Muscle of leg (tissue), 11 donors: Measurements from ENCODE around the gene SMC1A. TPM values are rescaled to one million over a fixed set of nuclear protein-coding genes. Genes with fewer than 3 reads are reported as not detected.
"Not testable (repeated sequence)": the region's sequence is repeated elsewhere in the genome, so short reads cannot be mapped to it uniquely, and the experiment has no call there.

ENCODE experiments used
- DNase-seq: peaks from one replicate; pipeline ENCODE4 v3.0.0; 2013
- H3K27ac ChIP-seq: one replicate; pipeline ENCODE4 v1.5.1; 2013; ENCODE audit warnings: mild to moderate bottlenecking, low read length, control low read depth
- H3K27me3 ChIP-seq: one replicate; pipeline ENCODE4 v1.6.1; 2013; ENCODE audit warnings: low read length; ENCODE audit not compliant: control insufficient read depth, insufficient read depth
- H3K36me3 ChIP-seq: one replicate; pipeline ENCODE4 v1.6.1; 2013; ENCODE audit warnings: low read length; ENCODE audit not compliant: control insufficient read depth, insufficient read depth
- H3K4me1 ChIP-seq: one replicate; pipeline ENCODE4 v1.6.1; 2013; ENCODE audit warnings: low read length; ENCODE audit not compliant: control insufficient read depth, insufficient read depth
- H3K4me3 ChIP-seq: one replicate; pipeline ENCODE4 v1.5.1; 2013; ENCODE audit warnings: low read length, control low read depth
- H3K9me3 ChIP-seq: replicated peaks from 2 replicates; pipeline ENCODE4 v1.6.1; 2013; ENCODE audit warnings: low read depth, low read length; ENCODE audit not compliant: control insufficient read depth
- WGBS: methylation state at CpG from one replicate; pipeline ENCODE4 v1.1.5; 2013; ENCODE audit warnings: missing lambda C conversion rate; ENCODE audit not compliant: insufficient coverage; 5-methylcytosine and 5-hydroxymethylcytosine counted together
- polyA plus RNA-seq, 8 donors: library from polyadenylated mRNA; unstranded; fragments of 120-200 nt; gene quantifications; one replicate each; pipeline versions ENCODE4 v1.2.1 to v1.2.3, GENCODE V29; 2013; ENCODE audit warnings: inconsistent platforms in 1 of 8, low replicate concordance in 1 of 8; ENCODE audit not compliant: insufficient read length in 8 of 8, insufficient read depth in 1 of 8
- total RNA-seq: library from RNA; stranded (reverse); fragments of 120-200 nt; gene quantifications from one replicate; pipeline ENCODE4 v1.2.4, GENCODE V29; 2013

SMC1A gene
- total and polyA plus RNA-seq, 9 donors: 15.5 to 73.0 (median 45.5) TPM

DNA sequence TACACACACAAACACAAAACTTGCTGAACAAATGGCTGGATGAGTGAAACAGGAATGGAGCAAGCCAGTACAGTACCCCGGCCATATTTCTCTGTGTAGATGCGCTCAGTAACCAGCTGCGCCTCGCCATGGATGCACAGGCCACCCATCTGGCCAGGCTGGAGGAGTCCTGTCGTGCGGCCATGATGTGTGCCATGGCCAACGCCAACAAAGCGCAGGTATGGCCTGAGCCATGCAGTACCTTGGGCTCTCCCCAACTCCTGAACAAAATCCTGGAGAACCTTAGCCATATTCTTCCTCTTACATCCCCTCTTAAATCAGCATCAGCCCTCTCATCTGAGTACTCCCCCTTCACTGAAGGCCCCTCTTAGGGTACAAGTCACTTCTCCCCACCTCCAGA is 7.3 kb upstream of the SMC1A start:
- DNase-seq: no peak
- no peak overlapping the region for H3K4me3 ChIP-seq
- no peaks in the 10 kb centered on the region for H3K9me3 ChIP-seq
- no peak overlapping the region for H3K27ac ChIP-seq
- H3K4me1 ChIP-seq: peaks cover 9% of the 10 kb centered on the region
- WGBS: 91% methylated on average over 8 of the region's 8 CpGs
- peaks cover 24% of the 10 kb centered on the region for H3K36me3 ChIP-seq
- H3K27me3 ChIP-seq: peaks cover 54% of the 10 kb centered on the region

- DNase-seq: no peak
- 3% methylated on average over 11 of the region's 17 CpGs for WGBS
- H3K36me3 ChIP-seq: peaks cover 2% of the 10 kb centered on the region
- H3K27ac ChIP-seq: peak within 1 kb of the TSS; percentile 93
- H3K27me3 ChIP-seq: peaks cover 18% of the 10 kb centered on the region
- peaks cover 15% of the 10 kb centered on the region for H3K4me1 ChIP-seq
- H3K4me3 ChIP-seq: peak within 1 kb of the TSS; percentile 63
- no peaks in the 10 kb centered on the region for H3K9me3 ChIP-seq
Observed at GRCh38 chrX:53422861-53423306, 430 bp upstream of the SMC1A start, which contains the start of gene RIBC1. Gene RIBC1 (plus strand): TSS chrX:53422873. CDS start chrX:53426277, 3,404 bp downstream.

DNA sequence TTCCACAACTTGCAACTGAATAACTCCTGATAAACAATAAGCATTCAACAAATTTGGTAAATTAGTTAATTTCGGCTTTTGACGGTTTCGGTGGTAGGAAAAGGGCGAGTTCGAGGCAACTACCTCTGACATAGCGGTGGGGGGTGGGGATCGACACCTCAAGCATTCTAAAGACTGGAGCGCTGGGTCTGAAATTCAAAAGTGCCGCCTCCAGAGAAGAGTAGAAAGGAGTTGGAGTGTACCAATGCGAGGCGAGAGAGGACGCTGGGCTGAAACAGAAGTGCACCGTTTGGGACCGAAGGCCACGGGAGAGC is 725 bp downstream of the SMC1A start:
- Histone ChIP-seq H3K4me3 (peak overlapping the region; percentile 63), H3K36me3 (peaks cover 2% of the 10 kb centered on the region), H3K9me3 (no peaks in the 10 kb centered on the region), H3K27ac (peak overlapping the region; percentile 93), H3K4me1 (peaks cover 15% of the 10 kb centered on the region), H3K27me3 (peaks cover 14% of the 10 kb centered on the region)
- no peak for DNase-seq
- WGBS: 10% methylated on average over 15 of the region's 15 CpGs

DNA sequence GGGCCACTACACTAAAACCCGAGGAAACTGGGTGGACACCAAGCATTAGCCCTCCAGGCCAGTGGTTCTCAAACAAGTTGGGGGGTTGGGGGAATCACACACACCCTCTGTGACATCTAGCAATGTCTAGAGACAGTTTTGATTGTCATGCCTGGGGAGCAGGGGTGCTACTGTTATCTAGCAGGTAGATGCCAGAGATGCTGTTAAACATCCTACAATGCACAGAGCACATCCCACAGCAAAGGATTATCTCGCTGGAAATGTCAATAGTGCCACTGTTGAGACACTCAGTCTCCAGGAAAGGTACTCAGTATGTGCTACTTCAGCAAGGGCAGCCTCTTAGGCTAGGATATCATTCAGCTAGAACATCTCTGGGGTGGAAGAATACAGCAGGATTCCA is 1.3 kb downstream of the SMC1A start:
- no peaks in the 10 kb centered on the region for H3K36me3 ChIP-seq
- H3K27me3 ChIP-seq: peaks cover 10% of the 10 kb centered on the region
- no CpG with 5 or more reads among the region's 2 CpGs for WGBS
- H3K4me3 ChIP-seq: peak overlapping the region; percentile 63
- H3K4me1 ChIP-seq: peaks cover 15% of the 10 kb centered on the region
- no peaks in the 10 kb centered on the region for H3K9me3 ChIP-seq
- H3K27ac ChIP-seq: no peak overlapping the region
- DNase-seq: no peak

GRCh38 chrX:53420351-53420750 is 2.1 kb downstream of the SMC1A start:
- not testable (repeated sequence) for H3K27ac ChIP-seq, DNase-seq, H3K4me3 ChIP-seq, H3K27me3 ChIP-seq, H3K9me3 ChIP-seq, H3K36me3 ChIP-seq
- peaks cover 15% of the 10 kb centered on the region for H3K4me1 ChIP-seq
- no CpG with 5 or more reads among the region's 3 CpGs for WGBS

DNA sequence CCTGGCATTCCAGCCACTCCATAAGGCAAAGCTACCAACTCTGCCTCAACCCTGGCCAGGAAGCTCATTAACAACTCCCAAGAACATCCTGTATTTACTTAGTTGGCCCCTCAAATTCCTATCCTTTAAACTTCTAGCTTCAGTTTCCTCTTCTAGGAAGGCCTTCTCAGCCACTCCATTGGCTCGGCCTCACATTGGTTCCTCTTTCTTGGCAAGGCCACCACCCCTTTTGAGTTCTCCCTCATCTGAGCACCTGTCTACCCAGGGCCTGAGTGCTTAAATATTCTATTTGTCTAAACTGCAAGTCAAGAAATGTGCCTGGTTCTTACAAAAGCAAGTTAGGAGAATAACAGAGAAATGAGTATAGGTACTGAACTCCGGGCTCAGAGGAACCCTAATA is 10.0 kb downstream of the SMC1A start:
- Histone ChIP-seq H3K27ac (no peak overlapping the region), H3K4me1 (no peaks in the 10 kb centered on the region), H3K36me3 (peaks cover 57% of the 10 kb centered on the region), H3K27me3 (peaks cover 3% of the 10 kb centered on the region), H3K9me3 (no peaks in the 10 kb centered on the region), H3K4me3 (no peak overlapping the region)
- WGBS: 93% methylated on average over 2 of the region's 2 CpGs
- no peak for DNase-seq

GRCh38 chrX:53403535-53403934 is 18.9 kb downstream of the SMC1A start:
- Histone ChIP-seq H3K4me1 (no peaks in the 10 kb centered on the region), H3K9me3 (no peaks in the 10 kb centered on the region), H3K27me3 (peaks cover 2% of the 10 kb centered on the region), H3K36me3 (peaks cover 64% of the 10 kb centered on the region), H3K27ac (no peak overlapping the region), H3K4me3 (no peak overlapping the region)
- 93% methylated on average over 9 of the region's 10 CpGs for WGBS
- no peak for DNase-seq

DNA sequence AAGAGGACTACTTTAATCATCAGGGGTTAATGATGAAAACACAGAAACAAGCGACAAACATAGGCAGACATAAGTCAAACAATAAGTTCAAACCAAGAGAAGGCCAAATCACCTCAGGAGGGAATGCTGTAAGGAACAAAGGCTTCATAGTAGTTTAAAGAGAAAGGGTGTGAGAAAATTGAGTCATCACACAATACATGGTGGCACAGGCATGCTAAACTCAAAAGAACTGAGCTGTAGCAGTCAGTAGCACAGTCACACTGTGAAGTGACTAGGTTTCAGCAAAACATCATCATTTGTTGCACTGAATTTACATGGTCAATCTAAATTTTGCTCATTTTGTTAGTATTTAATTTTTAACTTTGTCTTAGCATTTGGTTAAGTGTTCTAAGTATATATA is 24.2 kb downstream of the SMC1A start:
- Histone ChIP-seq H3K27me3 (no peaks in the 10 kb centered on the region), H3K27ac (no peak overlapping the region), H3K9me3 (no peaks in the 10 kb centered on the region), H3K4me1 (no peaks in the 10 kb centered on the region), H3K4me3 (no peak overlapping the region), H3K36me3 (peaks cover 30% of the 10 kb centered on the region)
- no peak for DNase-seq
- no CpG with 5 or more reads among the region's 1 CpG for WGBS

DNA sequence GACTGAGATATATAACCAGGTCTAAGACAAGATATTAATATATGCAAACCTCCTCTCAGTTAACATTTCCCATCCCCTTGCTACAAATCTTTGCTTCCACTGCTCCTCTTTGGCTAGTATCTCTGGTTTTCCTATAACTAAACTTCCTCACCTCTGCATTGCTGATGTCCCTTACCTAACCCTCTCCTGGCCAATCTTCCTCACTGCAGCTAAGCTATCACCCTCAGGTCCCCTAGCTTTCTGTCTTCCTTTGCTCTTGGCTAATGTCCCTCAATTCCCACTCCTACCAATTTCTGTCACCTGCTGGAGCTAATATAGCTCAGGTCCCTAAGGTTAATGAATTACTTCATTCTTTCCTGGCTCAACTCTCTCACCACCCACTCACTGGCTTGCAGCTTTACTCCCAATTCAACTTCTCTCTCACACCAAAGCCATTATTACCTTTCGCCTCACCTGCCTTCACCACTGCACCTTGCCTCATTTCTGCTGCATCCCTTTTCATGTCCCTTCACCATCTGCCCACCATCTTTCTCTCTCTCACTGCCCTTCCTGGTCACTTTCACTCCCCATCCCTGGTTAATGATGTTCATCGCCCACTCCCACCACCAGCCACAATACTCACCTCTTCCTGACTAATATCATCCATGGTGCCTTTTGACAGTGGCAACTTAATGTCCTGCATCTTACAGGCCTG is 26.7 kb downstream of the SMC1A start:
- no peaks in the 10 kb centered on the region for H3K27me3 ChIP-seq
- H3K9me3 ChIP-seq: no peaks in the 10 kb centered on the region
- no peak overlapping the region for H3K27ac ChIP-seq
- no peak overlapping the region for H3K4me3 ChIP-seq
- WGBS: 97% methylated on average over 2 of the region's 2 CpGs
- H3K4me1 ChIP-seq: no peaks in the 10 kb centered on the region
- no peak for DNase-seq
- H3K36me3 ChIP-seq: peaks cover 30% of the 10 kb centered on the region

DNA sequence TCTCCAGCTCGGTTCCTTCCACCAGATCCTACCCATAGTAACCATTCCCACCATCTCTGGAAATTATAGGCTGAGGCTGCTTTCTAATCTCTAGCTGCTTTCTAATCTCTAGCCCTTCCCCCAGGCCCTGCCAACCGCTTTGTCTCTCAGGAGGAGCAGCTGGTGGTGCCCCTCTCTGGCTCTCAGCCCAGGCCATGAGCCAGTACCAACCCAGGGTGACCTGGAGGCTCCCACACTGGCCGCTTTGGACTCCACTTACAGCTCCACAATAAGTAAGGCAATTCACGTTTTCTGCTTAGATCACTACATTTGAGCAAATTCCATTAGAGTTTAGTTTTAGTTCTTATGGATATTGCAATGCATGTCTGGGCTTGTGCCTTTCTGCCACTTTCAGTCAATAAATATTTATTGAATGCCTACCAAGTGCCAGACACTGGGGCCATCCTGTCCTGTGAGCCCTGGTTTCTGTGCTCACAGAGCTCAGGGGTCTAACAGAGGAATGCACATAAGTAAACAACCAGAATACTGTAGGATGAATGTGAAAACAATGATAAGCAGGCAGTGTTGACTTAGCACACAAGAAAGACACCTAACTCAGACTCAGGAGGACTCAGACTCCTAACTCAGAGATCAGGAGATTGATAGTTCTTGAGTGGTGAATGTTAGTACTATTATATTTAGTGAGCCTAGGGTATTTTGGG is 38.9 kb downstream of the SMC1A start:
- Histone ChIP-seq H3K4me3 (no peak overlapping the region), H3K36me3 (peaks cover 59% of the 10 kb centered on the region), H3K9me3 (no peaks in the 10 kb centered on the region), H3K27ac (no peak overlapping the region), H3K4me1 (no peaks in the 10 kb centered on the region), H3K27me3 (no peaks in the 10 kb centered on the region)
- DNase-seq: peak; percentile 18
- 90% methylated on average over 2 of the region's 4 CpGs for WGBS
